Panc1 (cell line): ENCODE results near the gene RELB. TPM values are rescaled to one million over a fixed set of nuclear protein-coding genes. Genes with fewer than 3 reads are reported as not detected.

Experiments
- ATAC-seq: fragments of 200-7000 bp; cut with Tn5 transposase; 2 replicates; pipeline ENCODE4 v1.9.1; 2020; ENCODE audit warnings: mild to moderate bottlenecking, moderate library complexity
- BruUV-seq: library from RNA; stranded (reverse); fragments of 400-500 nt; replicated peaks from 2 replicates; lab custom pipeline; 2021; lab: Mats Ljungman, UMichigan
- CTCF ChIA-PET: fragments of 300-600 bp; sonication (Branson Sonifier 250); formaldehyde crosslinking; loops from one replicate; lab custom pipeline; 2022; ENCODE audit warnings: antibody characterized with exemption; lab: Charles Lee
- POLR2A ChIA-PET: fragments of 300-600 bp; sonication (Branson Sonifier 250); formaldehyde crosslinking; loops from one replicate; lab custom pipeline; 2022; ENCODE audit warnings: antibody characterized with exemption; lab: Charles Lee
- DNase-seq: peaks from one replicate; pipeline ENCODE4 v3.0.0-alpha.2; 2010; ENCODE audit warnings: low read depth, low spot score
- H3K27ac ChIP-seq: 2 replicates; pipeline ENCODE4 v1.5.1; 2011; ENCODE audit warnings: mild to moderate bottlenecking, low read length, inconsistent platforms
- H3K27me3 ChIP-seq: fragments of 200-500 bp; sonication (Bioruptor generic); 2 replicates; pipeline ENCODE4 v1.6.0; 2014; ENCODE audit warnings: low read length, inconsistent platforms; ENCODE audit not compliant: control insufficient read depth, insufficient read depth
- H3K36me3 ChIP-seq: fragments of 200-500 bp; sonication (Bioruptor generic); 2 replicates; pipeline ENCODE4 v1.5.1; 2014; ENCODE audit warnings: inconsistent platforms, mild to moderate bottlenecking, low read length, moderate library complexity; ENCODE audit not compliant: control insufficient read depth, insufficient read depth
- H3K4me1 ChIP-seq: 2 replicates; pipeline ENCODE4 v1.5.1; 2011; ENCODE audit warnings: inconsistent platforms, mild to moderate bottlenecking, low read length, moderate library complexity; ENCODE audit not compliant: control insufficient read depth, insufficient read depth
- H3K4me3 ChIP-seq, 2 experiments: 2 replicates each; pipeline ENCODE4 v1.5.1; 2011 to 2012; ENCODE audit warnings: low read depth in 2 of 2, low read length in 2 of 2, mild to moderate bottlenecking in 2 of 2, inconsistent platforms in 1 of 2, moderate library complexity in 1 of 2
- H3K9me3 ChIP-seq: fragments of 200-500 bp; sonication (Bioruptor generic); 2 replicates; pipeline ENCODE4 v1.5.1; 2014; ENCODE audit warnings: low read depth, mild to moderate bottlenecking, inconsistent platforms, low read length, moderate library complexity; ENCODE audit not compliant: control insufficient read depth, insufficient read depth
- POLR2AphosphoS5 ChIP-seq: IDR thresholded peaks from 2 replicates; pipeline ENCODE4 v1.6.1; 2012; ENCODE audit warnings: mild to moderate bottlenecking, low read depth, low read length, moderate library complexity
- SIN3A ChIP-seq: IDR thresholded peaks from 2 replicates; pipeline ENCODE4 v1.6.1; 2012; ENCODE audit warnings: low read depth, mild to moderate bottlenecking, low read length, moderate library complexity, borderline replicate concordance; ENCODE audit not compliant: insufficient read depth
- TCF7L2 ChIP-seq: IDR thresholded peaks from 2 replicates; pipeline ENCODE4 v1.6.1; 2011; ENCODE audit warnings: mild to moderate bottlenecking, low read depth, low read length, inconsistent platforms
- in situ Hi-C: cut with HindIII; loops from 2 replicates; pipeline ENCODE4 v1.10.0; 2016; ENCODE audit warnings: low sequenced_read_pairs, low pct_unique_long_range_greater_than_20kb
- intact Hi-C: fragments of 100-400 bp; cut with micrococcal nuclease; formaldehyde crosslinking; loops from one replicate; pipeline ENCODE4 v1.10.0; 2022; ENCODE audit not compliant: unreplicated experiment
- total RNA-seq: library from RNA; stranded (reverse); gene quantifications from one replicate; pipeline ENCODE4 v1.2.1, GENCODE V29; 2021; ENCODE audit not compliant: unreplicated experiment
- TF ChIP-seq, protein P1 (sequence below), 2 experiments: IDR thresholded peaks; 2 replicates each; pipeline ENCODE4 v1.6.1; 2011 to 2012; ENCODE audit warnings: low read depth in 2 of 2, control low read depth in 1 of 2, low read length in 1 of 2, mild to moderate bottlenecking in 1 of 2, moderate library complexity in 1 of 2; ENCODE audit not compliant: insufficient read depth in 1 of 2
- TF ChIP-seq, protein P2 (sequence below): fragments of 450-650 bp; IDR thresholded peaks from 2 replicates; pipeline ENCODE4 v1.5.1; 2017; ENCODE audit warnings: mild to moderate bottlenecking

Gene RELB
- total RNA-seq, 1 experiment from 2014 or later: 28.1 TPM

DNA sequence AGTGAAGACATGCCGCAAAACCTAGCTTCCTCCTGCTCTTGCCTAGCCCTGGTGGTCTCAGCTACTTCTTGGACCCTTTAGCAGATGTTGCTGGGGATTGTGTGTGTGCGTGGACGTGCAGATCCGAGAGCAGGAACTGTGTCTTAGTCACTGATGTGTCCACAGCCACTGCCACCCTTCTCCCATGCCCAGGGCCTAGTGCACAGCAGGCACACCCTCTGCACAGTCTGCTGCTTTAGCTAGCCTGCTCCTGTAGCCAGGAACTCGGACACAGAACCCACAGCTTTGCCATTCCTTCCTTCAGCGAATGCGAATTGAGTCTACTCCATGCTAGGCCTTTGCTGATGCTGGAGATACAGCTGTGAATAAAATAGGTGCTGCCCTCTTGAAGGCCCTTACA lies 43.7 kb upstream of the RELB start:
- intact Hi-C loops: no loop called here
- POLR2A ChIA-PET: no interaction called here
- ATAC-seq (no peak), DNase-seq (no peak)
- BruUV-seq: no TSS peak
- in situ Hi-C loops: no loop called here
- no peak overlapping the region for H3K4me3 ChIP-seq
- CTCF ChIA-PET: no interaction called here
- H3K36me3 ChIP-seq: no peaks in the 10 kb centered on the region; the same call in 1 of the 2 replicates
- no peaks in the 10 kb centered on the region for H3K9me3 ChIP-seq
- H3K27ac ChIP-seq: no peak overlapping the region
- TF ChIP-seq POLR2AphosphoS5 (no peak), SIN3A (no peak), TCF7L2 (no peak)
- TF ChIP-seq, protein P1, sequence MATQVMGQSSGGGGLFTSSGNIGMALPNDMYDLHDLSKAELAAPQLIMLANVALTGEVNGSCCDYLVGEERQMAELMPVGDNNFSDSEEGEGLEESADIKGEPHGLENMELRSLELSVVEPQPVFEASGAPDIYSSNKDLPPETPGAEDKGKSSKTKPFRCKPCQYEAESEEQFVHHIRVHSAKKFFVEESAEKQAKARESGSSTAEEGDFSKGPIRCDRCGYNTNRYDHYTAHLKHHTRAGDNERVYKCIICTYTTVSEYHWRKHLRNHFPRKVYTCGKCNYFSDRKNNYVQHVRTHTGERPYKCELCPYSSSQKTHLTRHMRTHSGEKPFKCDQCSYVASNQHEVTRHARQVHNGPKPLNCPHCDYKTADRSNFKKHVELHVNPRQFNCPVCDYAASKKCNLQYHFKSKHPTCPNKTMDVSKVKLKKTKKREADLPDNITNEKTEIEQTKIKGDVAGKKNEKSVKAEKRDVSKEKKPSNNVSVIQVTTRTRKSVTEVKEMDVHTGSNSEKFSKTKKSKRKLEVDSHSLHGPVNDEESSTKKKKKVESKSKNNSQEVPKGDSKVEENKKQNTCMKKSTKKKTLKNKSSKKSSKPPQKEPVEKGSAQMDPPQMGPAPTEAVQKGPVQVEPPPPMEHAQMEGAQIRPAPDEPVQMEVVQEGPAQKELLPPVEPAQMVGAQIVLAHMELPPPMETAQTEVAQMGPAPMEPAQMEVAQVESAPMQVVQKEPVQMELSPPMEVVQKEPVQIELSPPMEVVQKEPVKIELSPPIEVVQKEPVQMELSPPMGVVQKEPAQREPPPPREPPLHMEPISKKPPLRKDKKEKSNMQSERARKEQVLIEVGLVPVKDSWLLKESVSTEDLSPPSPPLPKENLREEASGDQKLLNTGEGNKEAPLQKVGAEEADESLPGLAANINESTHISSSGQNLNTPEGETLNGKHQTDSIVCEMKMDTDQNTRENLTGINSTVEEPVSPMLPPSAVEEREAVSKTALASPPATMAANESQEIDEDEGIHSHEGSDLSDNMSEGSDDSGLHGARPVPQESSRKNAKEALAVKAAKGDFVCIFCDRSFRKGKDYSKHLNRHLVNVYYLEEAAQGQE (IDR thresholded peaks at IDR 0.05; ENCODE audit: insufficient read depth in 1 of 2, low read depth in 2 of 2, low read length in 1 of 2): no peak
- H3K4me1 ChIP-seq: peaks cover 4% of the 10 kb centered on the region; the same call in 1 of the 2 replicates
- no peaks in the 10 kb centered on the region for H3K27me3 ChIP-seq

DNA sequence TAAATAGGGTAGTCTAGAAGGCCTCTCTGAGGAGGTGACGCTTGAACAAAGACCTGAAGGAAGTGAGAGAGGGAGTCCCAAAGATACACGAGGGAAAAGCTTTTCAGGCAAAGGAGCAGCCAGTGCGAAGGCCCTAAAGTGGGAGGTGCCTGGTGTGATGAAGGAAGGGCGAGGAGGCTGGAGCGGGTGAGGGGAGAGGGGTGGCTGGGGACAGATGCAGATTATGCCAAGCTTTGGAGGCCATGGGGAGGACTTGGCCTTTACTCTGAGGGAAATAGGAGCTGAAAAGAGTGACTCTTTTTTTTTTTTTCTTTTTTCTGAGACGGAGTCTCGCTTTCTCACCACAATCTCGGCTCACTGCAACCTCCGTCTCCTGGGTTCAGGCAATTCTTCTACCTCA lies 43.2 kb upstream of the RELB start:
- Histone ChIP-seq H3K36me3 (no peaks in the 10 kb centered on the region; the same call in 1 of the 2 replicates), H3K4me1 (peaks cover 4% of the 10 kb centered on the region; the same call in 1 of the 2 replicates), H3K4me3 (no peak overlapping the region), H3K9me3 (no peaks in the 10 kb centered on the region), H3K27me3 (no peaks in the 10 kb centered on the region), H3K27ac (no peak overlapping the region)
- ChIA-PET POLR2A (interaction anchor here (0.5 kb wide), 1 partner anchor 141 kb away, joined by 3 read pairs; no protein-coding TSS in a partner anchor), CTCF (no interaction called here)
- no TSS peak for BruUV-seq
- in situ Hi-C loops: no loop called here
- DNase-seq (no peak), ATAC-seq (no peak)
- TF ChIP-seq, protein P2, sequence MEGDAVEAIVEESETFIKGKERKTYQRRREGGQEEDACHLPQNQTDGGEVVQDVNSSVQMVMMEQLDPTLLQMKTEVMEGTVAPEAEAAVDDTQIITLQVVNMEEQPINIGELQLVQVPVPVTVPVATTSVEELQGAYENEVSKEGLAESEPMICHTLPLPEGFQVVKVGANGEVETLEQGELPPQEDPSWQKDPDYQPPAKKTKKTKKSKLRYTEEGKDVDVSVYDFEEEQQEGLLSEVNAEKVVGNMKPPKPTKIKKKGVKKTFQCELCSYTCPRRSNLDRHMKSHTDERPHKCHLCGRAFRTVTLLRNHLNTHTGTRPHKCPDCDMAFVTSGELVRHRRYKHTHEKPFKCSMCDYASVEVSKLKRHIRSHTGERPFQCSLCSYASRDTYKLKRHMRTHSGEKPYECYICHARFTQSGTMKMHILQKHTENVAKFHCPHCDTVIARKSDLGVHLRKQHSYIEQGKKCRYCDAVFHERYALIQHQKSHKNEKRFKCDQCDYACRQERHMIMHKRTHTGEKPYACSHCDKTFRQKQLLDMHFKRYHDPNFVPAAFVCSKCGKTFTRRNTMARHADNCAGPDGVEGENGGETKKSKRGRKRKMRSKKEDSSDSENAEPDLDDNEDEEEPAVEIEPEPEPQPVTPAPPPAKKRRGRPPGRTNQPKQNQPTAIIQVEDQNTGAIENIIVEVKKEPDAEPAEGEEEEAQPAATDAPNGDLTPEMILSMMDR: no peak
- TF ChIP-seq POLR2AphosphoS5 (no peak), SIN3A (no peak), TCF7L2 (no peak)
- TF ChIP-seq, protein P1 (IDR thresholded peaks at IDR 0.05; ENCODE audit: insufficient read depth in 1 of 2, low read depth in 2 of 2, low read length in 1 of 2): no peak
- intact Hi-C loops: no loop called here
